B cell (primary cell): ENCODE measurements around the gene MALRD1. TPM values are rescaled to one million over a fixed set of nuclear protein-coding genes. Genes with fewer than 3 reads are reported as not detected.

Experiments
- ATAC-seq: fragments of 200-7000 bp; cut with Tn5 transposase; one replicate; pipeline ENCODE4 v1.10.0; 2021; ENCODE audit warnings: low read depth, mild to moderate bottlenecking, moderate number of reproducible peaks, moderate library complexity
- CTCF ChIA-PET: fragments of 350-600 bp; sonication (Branson Sonifier 250); formaldehyde crosslinking; loops from one replicate; lab custom pipeline; 2021; ENCODE audit warnings: antibody characterized with exemption, inconsistent platforms; lab: Charles Lee
- POLR2A ChIA-PET: fragments of 350-600 bp; sonication (Branson Sonifier 250); formaldehyde crosslinking; loops from one replicate; lab custom pipeline; 2021; ENCODE audit warnings: antibody characterized with exemption; lab: Charles Lee
- DNase-seq: peaks from one replicate; pipeline ENCODE4 v3.0.0; 2013
- H2AFZ ChIP-seq: 2 replicates; pipeline ENCODE4 v1.6.1; 2012; ENCODE audit warnings: mild to moderate bottlenecking, low read depth, low read length; ENCODE audit not compliant: insufficient read depth, poor library complexity, severe bottlenecking
- H3K27ac ChIP-seq, 2 donors: 1 replicate in 1 of 2; 2 replicates in 1 of 2; pipeline ENCODE4 v1.5.1; 2012 to 2013; ENCODE audit warnings: low read length in 2 of 2, mild to moderate bottlenecking in 2 of 2, moderate library complexity in 1 of 2
- H3K27me3 ChIP-seq, 4 experiments: fragments of 200-600 bp in 1 of 4; sonication (generic) in 1 of 4; replicated peaks in 1 of 4; 1 replicate in 2 of 4; 2 replicates in 2 of 4; pipeline versions ENCODE4 v1.6.1 to v1.7.0; 2013 to 2016; ENCODE audit warnings: low read length in 3 of 4, mild to moderate bottlenecking in 2 of 4, mixed read lengths in 1 of 4, moderate library complexity in 1 of 4; ENCODE audit not compliant: insufficient read depth in 4 of 4, control insufficient read depth in 3 of 4; ENCODE audit errors: control extremely low read depth in 1 of 4
- H3K36me3 ChIP-seq, 2 experiments: replicated peaks in 1 of 2; 1 replicate in 1 of 2; 2 replicates in 1 of 2; pipeline versions ENCODE4 v1.6.1 to v1.7.1; 2013; ENCODE audit warnings: low read length in 1 of 2; ENCODE audit not compliant: insufficient read depth in 2 of 2, control insufficient read depth in 1 of 2; ENCODE audit errors: control extremely low read depth in 1 of 2, extremely low read depth in 1 of 2
- H3K4me1 ChIP-seq, 2 donors: fragments of 200-600 bp in 1 of 2; sonication (generic) in 1 of 2; 1 replicate in 1 of 2; 2 replicates in 1 of 2; pipeline versions ENCODE4 v1.5.1 to v1.6.1; 2013 to 2017; ENCODE audit warnings: low read length in 2 of 2; ENCODE audit not compliant: control insufficient read depth in 2 of 2, insufficient read depth in 2 of 2
- H3K4me2 ChIP-seq: replicated peaks from 2 replicates; pipeline ENCODE3; 2012; ENCODE audit warnings: mild to moderate bottlenecking, low read depth, low read length; ENCODE audit not compliant: poor library complexity, severe bottlenecking
- H3K4me3 ChIP-seq, 5 experiments: fragments of 200-600 bp in 1 of 5; sonication (generic) in 1 of 5; 1 replicate in 3 of 5; 2 replicates in 2 of 5; pipeline versions ENCODE4 v1.5.1 to v1.7.0; 2011 to 2016; ENCODE audit warnings: low read length in 4 of 5, mild to moderate bottlenecking in 4 of 5, low read depth in 2 of 5, control low read depth in 1 of 5, moderate library complexity in 1 of 5; ENCODE audit not compliant: insufficient read depth in 1 of 5; ENCODE audit errors: control extremely low read depth in 1 of 5, extremely low read depth in 1 of 5
- H3K79me2 ChIP-seq: fragments of 200-600 bp; sonication (generic); one replicate; pipeline ENCODE4 v1.6.0; 2016; ENCODE audit warnings: low read length; ENCODE audit not compliant: control insufficient read depth, insufficient read depth
- H3K9ac ChIP-seq: fragments of 200-600 bp; sonication (generic); 2 replicates; pipeline ENCODE4 v1.6.1; 2017; ENCODE audit warnings: mild to moderate bottlenecking, low read length, moderate library complexity
- H3K9me3 ChIP-seq, 3 donors: one replicate each; pipeline versions ENCODE4 v1.6.1 to v1.7.1; 2013; ENCODE audit warnings: low read length in 2 of 3; ENCODE audit not compliant: control insufficient read depth in 2 of 3, insufficient read depth in 1 of 3; ENCODE audit errors: control extremely low read depth in 1 of 3
- H4K20me1 ChIP-seq: 2 replicates; pipeline ENCODE4 v1.6.0; 2012; ENCODE audit warnings: mild to moderate bottlenecking, low read length; ENCODE audit not compliant: insufficient read depth, control insufficient read depth, poor library complexity, severe bottlenecking
- H3K27ac Mint-ChIP-seq: one replicate; pipeline ENCODE4 v1.8.0; 2021; ENCODE audit warnings: mixed read lengths
- H3K27me3 Mint-ChIP-seq: one replicate; pipeline ENCODE4 v1.8.0; 2021; ENCODE audit warnings: mixed read lengths
- H3K4me1 Mint-ChIP-seq: one replicate; pipeline ENCODE4 v1.8.0; 2021; ENCODE audit warnings: mixed read lengths
- H3K4me3 Mint-ChIP-seq: one replicate; pipeline ENCODE4 v1.8.0; 2021; ENCODE audit warnings: mixed read lengths
- H3K9me3 Mint-ChIP-seq: one replicate; pipeline ENCODE4 v1.8.0; 2022; ENCODE audit warnings: mixed read lengths; ENCODE audit not compliant: insufficient read depth
- EZH2 ChIP-seq: IDR thresholded peaks from 2 replicates; pipeline ENCODE4 v1.6.1; 2012; ENCODE audit warnings: borderline replicate concordance, low read depth, mild to moderate bottlenecking, moderate library complexity, low read length; ENCODE audit not compliant: insufficient read depth, poor library complexity, severe bottlenecking
- WGBS: methylation state at CpG from one replicate; pipeline ENCODE4 v1.1.5; 2013; ENCODE audit warnings: missing lambda C conversion rate; ENCODE audit not compliant: insufficient coverage; 5-methylcytosine and 5-hydroxymethylcytosine counted together
- intact Hi-C: fragments of 100-400 bp; cut with micrococcal nuclease; formaldehyde crosslinking; loops from one replicate; pipeline ENCODE4 v1.10.0; 2022
- polyA plus RNA-seq: library from polyadenylated mRNA; depleted of rRNA; stranded (reverse); fragments of >200 nt; gene quantifications from 2 replicates; pipeline ENCODE4 v1.2.3, GENCODE V29; 2012
- total RNA-seq, 2 donors: library from RNA; stranded (reverse); fragments of 120-200 nt in 1 of 2; gene quantifications; 1 replicate in 1 of 2; 2 replicates in 1 of 2; pipeline versions ENCODE4 v1.2.3 to v1.2.4, GENCODE V29; 2013 to 2022
- TF ChIP-seq, protein P1 (sequence below): fragments of 200-600 bp; IDR thresholded peaks from one replicate; pipeline ENCODE4 v1.8.0; 2022; ENCODE audit warnings: antibody characterized with exemption, mild to moderate bottlenecking

MALRD1 gene
- total and polyA plus RNA-seq, 2 donors (not counting 1 experiment from before 2014, with no cell fraction given): not detected

DNA sequence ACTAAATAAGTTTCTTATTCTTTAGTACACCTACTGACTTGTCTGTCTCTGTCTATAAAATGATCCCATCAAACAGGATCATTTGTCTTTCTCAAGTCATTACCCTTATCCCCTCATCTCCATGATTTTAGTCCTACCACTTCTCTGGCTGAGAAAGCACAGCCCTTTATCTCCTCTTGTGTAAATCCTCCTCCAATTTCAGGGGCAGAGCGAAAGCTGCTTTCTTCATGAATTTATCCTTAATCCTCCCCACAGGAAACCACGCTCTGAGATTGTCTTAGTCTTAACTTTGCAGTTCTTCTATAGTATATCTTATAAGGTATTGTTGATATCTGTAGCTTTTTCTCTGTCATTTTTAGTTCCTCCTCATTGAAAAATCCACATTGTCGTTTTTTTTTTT lies 528.0 kb downstream of the MALRD1 start:
- H3K9me3 Mint-ChIP-seq: no peaks in the 10 kb centered on the region
- no peaks in the 10 kb centered on the region for H3K27me3 Mint-ChIP-seq
- Histone ChIP-seq H3K9ac (no peak overlapping the region), H3K4me2 (no peak overlapping the region), H3K4me1 (no peaks in the 10 kb centered on the region), H3K27me3 (no peaks in the 10 kb centered on the region), H3K27ac (no peak overlapping the region), H3K79me2 (no peaks in the 10 kb centered on the region), H4K20me1 (no peaks in the 10 kb centered on the region), H3K9me3 (no peaks in the 10 kb centered on the region), H3K4me3 (no peak overlapping the region), H3K36me3 (no peaks in the 10 kb centered on the region), H2AFZ (no peak overlapping the region)
- no peak overlapping the region for H3K4me3 Mint-ChIP-seq
- no CpG with 5 or more reads among the region's 3 CpGs for WGBS
- intact Hi-C loops: no loop called here
- no peak overlapping the region for H3K27ac Mint-ChIP-seq
- no peak for DNase-seq
- POLR2A ChIA-PET: no interaction called here
- no peak for TF ChIP-seq EZH2
- TF ChIP-seq, protein P1, sequence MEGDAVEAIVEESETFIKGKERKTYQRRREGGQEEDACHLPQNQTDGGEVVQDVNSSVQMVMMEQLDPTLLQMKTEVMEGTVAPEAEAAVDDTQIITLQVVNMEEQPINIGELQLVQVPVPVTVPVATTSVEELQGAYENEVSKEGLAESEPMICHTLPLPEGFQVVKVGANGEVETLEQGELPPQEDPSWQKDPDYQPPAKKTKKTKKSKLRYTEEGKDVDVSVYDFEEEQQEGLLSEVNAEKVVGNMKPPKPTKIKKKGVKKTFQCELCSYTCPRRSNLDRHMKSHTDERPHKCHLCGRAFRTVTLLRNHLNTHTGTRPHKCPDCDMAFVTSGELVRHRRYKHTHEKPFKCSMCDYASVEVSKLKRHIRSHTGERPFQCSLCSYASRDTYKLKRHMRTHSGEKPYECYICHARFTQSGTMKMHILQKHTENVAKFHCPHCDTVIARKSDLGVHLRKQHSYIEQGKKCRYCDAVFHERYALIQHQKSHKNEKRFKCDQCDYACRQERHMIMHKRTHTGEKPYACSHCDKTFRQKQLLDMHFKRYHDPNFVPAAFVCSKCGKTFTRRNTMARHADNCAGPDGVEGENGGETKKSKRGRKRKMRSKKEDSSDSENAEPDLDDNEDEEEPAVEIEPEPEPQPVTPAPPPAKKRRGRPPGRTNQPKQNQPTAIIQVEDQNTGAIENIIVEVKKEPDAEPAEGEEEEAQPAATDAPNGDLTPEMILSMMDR: no peak
- no peaks in the 10 kb centered on the region for H3K4me1 Mint-ChIP-seq
- ATAC-seq: no peak
- CTCF ChIA-PET: no interaction called here

DNA sequence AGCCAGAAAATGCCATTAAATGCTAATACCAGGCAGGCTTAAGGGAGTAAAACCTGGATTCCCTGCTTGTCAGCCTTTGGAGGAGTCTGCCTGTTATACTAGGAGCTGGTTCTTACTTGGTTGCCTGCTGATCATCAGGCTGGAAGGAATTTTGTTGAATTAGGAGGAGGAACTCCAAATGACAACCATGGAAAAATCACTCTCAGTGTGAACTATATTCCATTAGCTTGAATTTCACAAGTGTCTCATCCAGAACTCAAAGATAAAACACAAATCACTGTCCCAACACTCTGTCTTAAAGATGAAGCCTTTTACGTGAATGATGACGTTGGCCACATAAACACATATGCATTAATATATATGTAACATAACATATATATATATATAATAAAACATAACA lies 528.8 kb downstream of the MALRD1 start:
- intact Hi-C loops: no loop called here
- H3K27ac ChIP-seq: no peak overlapping the region
- CTCF ChIA-PET: no interaction called here
- POLR2A ChIA-PET: no interaction called here
- no peaks in the 10 kb centered on the region for H3K9me3 ChIP-seq
- no peaks in the 10 kb centered on the region for H4K20me1 ChIP-seq
- no peak overlapping the region for H3K4me3 ChIP-seq
- H2AFZ ChIP-seq: no peak overlapping the region
- H3K27me3 Mint-ChIP-seq: no peaks in the 10 kb centered on the region
- no peaks in the 10 kb centered on the region for H3K79me2 ChIP-seq
- H3K36me3 ChIP-seq: no peaks in the 10 kb centered on the region
- no peak overlapping the region for H3K27ac Mint-ChIP-seq
- TF ChIP-seq, protein P1: no peak
- TF ChIP-seq EZH2: no peak
- H3K4me2 ChIP-seq: no peak overlapping the region
- no peak for ATAC-seq
- H3K9ac ChIP-seq: no peak overlapping the region
- H3K9me3 Mint-ChIP-seq: no peaks in the 10 kb centered on the region
- no peaks in the 10 kb centered on the region for H3K27me3 ChIP-seq
- no peaks in the 10 kb centered on the region for H3K4me1 ChIP-seq
- no peak overlapping the region for H3K4me3 Mint-ChIP-seq
- no peaks in the 10 kb centered on the region for H3K4me1 Mint-ChIP-seq
- WGBS: no CpG with 5 or more reads among the region's 2 CpGs
- DNase-seq: no peak
